B cell (primary cell): ENCODE measurements around the gene EPAS1.

ENCODE experiments used
- EZH2 ChIP-seq: IDR thresholded peaks from 2 replicates; pipeline ENCODE4 v1.6.1; 2012; ENCODE audit warnings: borderline replicate concordance, low read depth, mild to moderate bottlenecking, moderate library complexity, low read length; ENCODE audit not compliant: insufficient read depth, poor library complexity, severe bottlenecking
- TF ChIP-seq, protein P1 (sequence below): fragments of 200-600 bp; IDR thresholded peaks from one replicate; pipeline ENCODE4 v1.8.0; 2022; ENCODE audit warnings: antibody characterized with exemption, mild to moderate bottlenecking

DNA sequence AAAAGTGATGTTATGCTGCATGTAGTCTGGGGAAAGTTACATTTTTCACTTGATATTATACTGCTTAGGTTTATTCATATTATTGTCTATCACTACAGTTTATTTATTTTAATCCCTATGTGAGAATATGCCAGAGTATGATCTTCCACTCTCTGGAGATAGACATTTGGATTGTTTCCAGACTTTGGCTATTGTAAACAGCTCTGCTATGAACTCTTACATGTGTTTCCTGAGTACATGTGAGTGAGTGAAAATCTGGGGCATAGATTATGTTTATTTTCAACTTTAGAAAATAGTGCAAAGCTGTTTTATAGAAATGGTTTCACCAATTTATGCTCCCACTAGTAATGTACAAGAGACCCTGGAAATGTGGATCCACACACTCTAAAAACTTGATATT lies 49.0 kb upstream of the EPAS1 start:
- TF ChIP-seq, protein P1, sequence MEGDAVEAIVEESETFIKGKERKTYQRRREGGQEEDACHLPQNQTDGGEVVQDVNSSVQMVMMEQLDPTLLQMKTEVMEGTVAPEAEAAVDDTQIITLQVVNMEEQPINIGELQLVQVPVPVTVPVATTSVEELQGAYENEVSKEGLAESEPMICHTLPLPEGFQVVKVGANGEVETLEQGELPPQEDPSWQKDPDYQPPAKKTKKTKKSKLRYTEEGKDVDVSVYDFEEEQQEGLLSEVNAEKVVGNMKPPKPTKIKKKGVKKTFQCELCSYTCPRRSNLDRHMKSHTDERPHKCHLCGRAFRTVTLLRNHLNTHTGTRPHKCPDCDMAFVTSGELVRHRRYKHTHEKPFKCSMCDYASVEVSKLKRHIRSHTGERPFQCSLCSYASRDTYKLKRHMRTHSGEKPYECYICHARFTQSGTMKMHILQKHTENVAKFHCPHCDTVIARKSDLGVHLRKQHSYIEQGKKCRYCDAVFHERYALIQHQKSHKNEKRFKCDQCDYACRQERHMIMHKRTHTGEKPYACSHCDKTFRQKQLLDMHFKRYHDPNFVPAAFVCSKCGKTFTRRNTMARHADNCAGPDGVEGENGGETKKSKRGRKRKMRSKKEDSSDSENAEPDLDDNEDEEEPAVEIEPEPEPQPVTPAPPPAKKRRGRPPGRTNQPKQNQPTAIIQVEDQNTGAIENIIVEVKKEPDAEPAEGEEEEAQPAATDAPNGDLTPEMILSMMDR, result no peak
- TF ChIP-seq EZH2, result no peak
